Measurements from ENCODE around the gene HOXC9. TPM values are rescaled to one million over a fixed set of nuclear protein-coding genes. Genes with fewer than 3 reads are reported as not detected.

Gene HOXC9
- total RNA-seq, 1 experiment from 2014 or later: 11.3 TPM

DNA sequence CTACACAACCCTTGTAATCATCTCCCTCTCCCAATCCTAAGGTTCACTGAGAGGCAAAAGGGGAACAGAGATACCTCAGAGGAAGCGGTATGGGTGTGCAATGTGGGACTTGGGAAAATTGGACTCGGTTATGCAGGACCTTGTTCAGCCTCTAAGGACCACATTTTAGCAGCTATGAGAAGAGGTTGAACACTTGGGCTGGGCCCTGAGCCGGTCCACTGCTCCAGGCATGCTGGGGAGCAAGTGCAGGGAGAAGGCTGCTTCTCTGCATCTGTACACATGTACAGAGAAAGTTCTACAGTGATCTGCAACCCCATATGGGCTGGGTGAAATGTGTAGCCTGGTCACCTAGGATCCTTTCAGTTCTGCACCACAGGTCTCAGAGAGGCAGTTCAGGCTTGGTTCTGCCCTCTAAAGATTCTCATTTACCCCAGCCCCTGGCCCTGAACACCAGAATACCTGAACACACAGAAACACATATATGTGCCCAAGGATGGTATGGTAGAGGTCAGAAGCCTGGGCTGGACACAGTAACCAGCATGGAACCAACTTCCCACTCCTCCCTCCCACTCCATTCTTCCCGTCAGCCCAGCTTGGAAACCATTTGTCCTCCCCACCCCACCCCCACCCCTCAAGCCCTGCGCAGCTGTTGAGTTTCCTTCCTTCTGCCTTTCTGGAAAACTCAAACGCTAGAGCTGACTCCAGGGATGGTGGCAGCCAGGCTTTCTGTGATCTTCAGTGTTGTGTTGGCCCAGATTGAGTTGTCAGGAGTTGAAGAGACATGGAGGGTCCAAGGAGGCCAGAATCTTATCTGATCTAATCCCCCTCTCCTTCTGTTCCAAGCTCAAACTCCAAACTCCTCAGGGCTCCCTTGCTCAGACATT lies 43.3 kb downstream of the HOXC9 start:
- no peak overlapping the region for H3K4me3 ChIP-seq (replicated peaks in 1 of 2; ENCODE audit: low read depth in 1 of 2, low read length in 2 of 2)
- CTCF ChIA-PET: interaction anchor here (0.6 kb wide), 1 partner anchor 11 kb away, joined by 3 read pairs; no protein-coding TSS in a partner anchor
- H3K27ac ChIP-seq (ENCODE audit: low read depth, low read length): no peak overlapping the region
- BruUV-seq (replicated peaks): no TSS peak
- TF ChIP-seq, protein P1, sequence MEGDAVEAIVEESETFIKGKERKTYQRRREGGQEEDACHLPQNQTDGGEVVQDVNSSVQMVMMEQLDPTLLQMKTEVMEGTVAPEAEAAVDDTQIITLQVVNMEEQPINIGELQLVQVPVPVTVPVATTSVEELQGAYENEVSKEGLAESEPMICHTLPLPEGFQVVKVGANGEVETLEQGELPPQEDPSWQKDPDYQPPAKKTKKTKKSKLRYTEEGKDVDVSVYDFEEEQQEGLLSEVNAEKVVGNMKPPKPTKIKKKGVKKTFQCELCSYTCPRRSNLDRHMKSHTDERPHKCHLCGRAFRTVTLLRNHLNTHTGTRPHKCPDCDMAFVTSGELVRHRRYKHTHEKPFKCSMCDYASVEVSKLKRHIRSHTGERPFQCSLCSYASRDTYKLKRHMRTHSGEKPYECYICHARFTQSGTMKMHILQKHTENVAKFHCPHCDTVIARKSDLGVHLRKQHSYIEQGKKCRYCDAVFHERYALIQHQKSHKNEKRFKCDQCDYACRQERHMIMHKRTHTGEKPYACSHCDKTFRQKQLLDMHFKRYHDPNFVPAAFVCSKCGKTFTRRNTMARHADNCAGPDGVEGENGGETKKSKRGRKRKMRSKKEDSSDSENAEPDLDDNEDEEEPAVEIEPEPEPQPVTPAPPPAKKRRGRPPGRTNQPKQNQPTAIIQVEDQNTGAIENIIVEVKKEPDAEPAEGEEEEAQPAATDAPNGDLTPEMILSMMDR (IDR thresholded peaks at IDR 0.05 in 2 of 3, conservative IDR thresholded peaks at IDR 0.05 in 1 of 3; ENCODE audit: borderline replicate concordance in 1 of 3, insufficient read depth in 1 of 3, low read depth in 2 of 3, low read length in 2 of 3): no peak
- TF ChIP-seq POLR2A (IDR thresholded peaks at IDR 0.05; ENCODE audit: borderline replicate concordance, extremely low read depth, insufficient read depth, insufficient read length) (no peak), POLR2AphosphoS5 (IDR thresholded peaks at IDR 0.05; ENCODE audit: low read depth, low read length) (no peak), CEBPB (IDR thresholded peaks at IDR 0.05; ENCODE audit: low read depth) (no peak), FOSL1 (IDR thresholded peaks at IDR 0.05; ENCODE audit: low read depth) (no peak), SRF (IDR thresholded peaks at IDR 0.05; ENCODE audit: low read depth) (no peak)
- TF ChIP-seq, protein P2, sequence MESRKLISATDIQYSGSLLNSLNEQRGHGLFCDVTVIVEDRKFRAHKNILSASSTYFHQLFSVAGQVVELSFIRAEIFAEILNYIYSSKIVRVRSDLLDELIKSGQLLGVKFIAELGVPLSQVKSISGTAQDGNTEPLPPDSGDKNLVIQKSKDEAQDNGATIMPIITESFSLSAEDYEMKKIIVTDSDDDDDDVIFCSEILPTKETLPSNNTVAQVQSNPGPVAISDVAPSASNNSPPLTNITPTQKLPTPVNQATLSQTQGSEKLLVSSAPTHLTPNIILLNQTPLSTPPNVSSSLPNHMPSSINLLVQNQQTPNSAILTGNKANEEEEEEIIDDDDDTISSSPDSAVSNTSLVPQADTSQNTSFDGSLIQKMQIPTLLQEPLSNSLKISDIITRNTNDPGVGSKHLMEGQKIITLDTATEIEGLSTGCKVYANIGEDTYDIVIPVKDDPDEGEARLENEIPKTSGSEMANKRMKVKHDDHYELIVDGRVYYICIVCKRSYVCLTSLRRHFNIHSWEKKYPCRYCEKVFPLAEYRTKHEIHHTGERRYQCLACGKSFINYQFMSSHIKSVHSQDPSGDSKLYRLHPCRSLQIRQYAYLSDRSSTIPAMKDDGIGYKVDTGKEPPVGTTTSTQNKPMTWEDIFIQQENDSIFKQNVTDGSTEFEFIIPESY (IDR thresholded peaks at IDR 0.05; ENCODE audit: extremely low read depth, insufficient replicate concordance, low read length): no peak
- H3K4me1 ChIP-seq (ENCODE audit: control insufficient read depth in 1 of 2, insufficient read depth in 2 of 2, low read length in 2 of 2): peaks cover 0 to 3% of the 10 kb centered on the region in 2 experiments; a peak in 1 of 4 replicates
- H3K79me2 ChIP-seq (ENCODE audit: insufficient read depth, low read length): no peaks in the 10 kb centered on the region
- H3K27me3 ChIP-seq (ENCODE audit: insufficient read depth, low read length): no peaks in the 10 kb centered on the region
- no peak overlapping the region for H2AFZ ChIP-seq (ENCODE audit: low read depth, low read length, poor library complexity, severe bottlenecking)
- no peaks in the 10 kb centered on the region for H3K36me3 ChIP-seq (ENCODE audit: control insufficient read depth in 1 of 2, insufficient read depth in 2 of 2, low read length in 2 of 2)
- H3K9me2 ChIP-seq (ENCODE audit: insufficient read depth): no peaks in the 10 kb centered on the region
- no peaks in the 10 kb centered on the region for H4K20me1 ChIP-seq (ENCODE audit: insufficient read depth)
- H3K4me2 ChIP-seq (ENCODE audit: low read length): no peak overlapping the region
- intact Hi-C loops (cut with micrococcal nuclease): no loop called here
- H3K9me3 ChIP-seq (ENCODE audit: control insufficient read depth in 1 of 2, insufficient read depth in 1 of 2, low read depth in 1 of 2, low read length in 2 of 2): no peaks in the 10 kb centered on the region
- DNase-seq (ENCODE audit: low read depth, low spot score): no peak
- POLR2A ChIA-PET: no interaction called here
- ATAC-seq: no peak
- RAD21 ChIA-PET (ENCODE audit: low non-redundant PET in 1 of 2, low total read pairs in 2 of 2, uncharacterized antibody in 2 of 2, unreplicated experiment in 2 of 2): no interaction called here
- H3K9ac ChIP-seq (ENCODE audit: low read length): no peak overlapping the region

All from HCT116 (cell line).